ENCODE measurements around the gene KCNK3.

GRCh38 chr2:26687801-26688200 is 4.7 kb upstream of the KCNK3 start:
- TF ChIP-seq CTCF (optimal IDR thresholded peaks at IDR 0.05 in 1 of 3, IDR thresholded peaks at IDR 0.05 in 1 of 3, conservative IDR thresholded peaks at IDR 0.05 in 1 of 3; ENCODE audit: extremely low read depth in 1 of 3, insufficient read depth in 2 of 3, low read length in 3 of 3) (no peak), EZH2 (IDR thresholded peaks at IDR 0.05; ENCODE audit: low read length) (no peak)
